ENCODE results near the gene LCN15.

The LCN15 gene

GRCh38 chr9:136748201-136748600 is 16.1 kb downstream of the LCN15 start, which contains the start of gene LCN6:
Gene LCN6 (minus strand): TSS chr9:136748525. CDS start chr9:136748483, 42 bp downstream.
- TF ChIP-seq CTCF (conservative IDR thresholded peaks at IDR 0.05; ENCODE audit: control insufficient read depth, insufficient read depth, low read depth, low read length): no peak
- H3K4me3 ChIP-seq (ENCODE audit: control insufficient read depth, low read depth, low read length): no peak within 1 kb of the TSS
- no peak for DNase-seq (ENCODE audit: low read depth)

GRCh38 chr9:136747161-136748060 is 16.9 kb downstream of the LCN15 start:
- TF ChIP-seq CTCF (conservative IDR thresholded peaks at IDR 0.05; ENCODE audit: control insufficient read depth, insufficient read depth, low read depth, low read length): no peak
- no peak for DNase-seq (ENCODE audit: low read depth)
- H3K4me3 ChIP-seq (ENCODE audit: control insufficient read depth, low read depth, low read length): no peak overlapping the region

GRCh38 chr9:136746621-136747020 is 17.7 kb downstream of the LCN15 start:
- no peak for TF ChIP-seq CTCF (conservative IDR thresholded peaks at IDR 0.05; ENCODE audit: control insufficient read depth, insufficient read depth, low read depth, low read length)
- no peak for DNase-seq (ENCODE audit: low read depth)
- no peak overlapping the region for H3K4me3 ChIP-seq (ENCODE audit: control insufficient read depth, low read depth, low read length)

GRCh38 chr9:136746155-136746490 is 18.2 kb downstream of the LCN15 start:
- DNase-seq (ENCODE audit: low read depth): no peak
- H3K4me3 ChIP-seq (ENCODE audit: control insufficient read depth, low read depth, low read length): no peak overlapping the region
- TF ChIP-seq CTCF (conservative IDR thresholded peaks at IDR 0.05; ENCODE audit: control insufficient read depth, insufficient read depth, low read depth, low read length): no peak

GRCh38 chr9:136745389-136746154 is 18.7 kb downstream of the LCN15 start:
- no peak for DNase-seq (ENCODE audit: low read depth)
- no peak overlapping the region for H3K4me3 ChIP-seq (ENCODE audit: control insufficient read depth, low read depth, low read length)
- no peak for TF ChIP-seq CTCF (conservative IDR thresholded peaks at IDR 0.05; ENCODE audit: control insufficient read depth, insufficient read depth, low read depth, low read length)

- DNase-seq (ENCODE audit: low read depth): no peak
- TF ChIP-seq CTCF (conservative IDR thresholded peaks at IDR 0.05; ENCODE audit: control insufficient read depth, insufficient read depth, low read depth, low read length): no peak
- no peak overlapping the region for H3K4me3 ChIP-seq (ENCODE audit: control insufficient read depth, low read depth, low read length)
Observed at GRCh38 chr9:136744773-136745172, 19.5 kb downstream of the LCN15 start.

Data from fibroblast of mammary gland (primary cell).